ENCODE measurements around the gene TFCP2L1. TPM values are rescaled to one million over a fixed set of nuclear protein-coding genes. Genes with fewer than 3 reads are reported as not detected.
A peak's percentile ranks its signal among the peaks of the same experiment; 100 is the strongest.

Gene TFCP2L1
- total RNA-seq, 1 donor from 2014 or later, result 12.3 TPM

DNA sequence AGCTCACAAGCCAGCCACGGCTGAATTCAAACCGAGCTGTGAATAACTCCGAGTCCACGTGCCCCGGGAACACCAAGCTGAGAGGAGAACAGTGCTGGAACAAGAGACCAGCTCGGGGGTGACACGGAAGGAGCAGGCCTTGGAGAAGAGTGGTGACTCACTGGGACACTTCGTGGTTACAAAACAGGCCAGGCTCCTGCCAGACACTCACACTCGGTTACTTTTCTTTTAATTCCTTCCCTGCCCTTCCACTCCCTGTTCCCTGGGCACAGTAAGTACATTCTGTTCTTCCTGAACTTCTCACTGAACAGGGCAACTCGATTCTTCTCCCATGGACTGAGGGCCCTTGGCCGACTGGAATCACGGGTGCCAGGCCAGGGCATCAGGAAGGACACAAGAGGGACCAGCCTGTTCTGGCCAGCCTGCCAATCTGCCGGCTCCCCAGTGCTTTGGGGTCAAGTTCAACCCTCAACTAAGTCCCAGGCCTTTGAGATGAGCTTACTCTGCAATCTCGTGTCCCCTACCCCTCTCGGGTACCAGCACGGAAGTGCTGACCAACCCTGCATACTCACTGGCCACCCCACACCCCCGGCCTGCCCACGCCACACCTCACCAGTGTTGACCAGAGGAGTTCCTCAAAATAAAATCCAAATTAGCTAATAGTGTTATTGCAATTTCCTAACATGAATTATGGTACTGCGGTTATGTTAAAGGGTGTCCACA, 87.5 kb downstream of the TFCP2L1 start:
- peak; percentile 84 for DNase-seq (ENCODE audit: low read depth)
- no peak overlapping the region for H3K4me3 ChIP-seq (ENCODE audit: low read depth, low read length)

GRCh38 chr2:121196849-121197155, 88.2 kb downstream of the TFCP2L1 start:
- no peak for DNase-seq (ENCODE audit: low read depth)
- H3K4me3 ChIP-seq (ENCODE audit: low read depth, low read length), result no peak overlapping the region
- TF ChIP-seq, protein P1, sequence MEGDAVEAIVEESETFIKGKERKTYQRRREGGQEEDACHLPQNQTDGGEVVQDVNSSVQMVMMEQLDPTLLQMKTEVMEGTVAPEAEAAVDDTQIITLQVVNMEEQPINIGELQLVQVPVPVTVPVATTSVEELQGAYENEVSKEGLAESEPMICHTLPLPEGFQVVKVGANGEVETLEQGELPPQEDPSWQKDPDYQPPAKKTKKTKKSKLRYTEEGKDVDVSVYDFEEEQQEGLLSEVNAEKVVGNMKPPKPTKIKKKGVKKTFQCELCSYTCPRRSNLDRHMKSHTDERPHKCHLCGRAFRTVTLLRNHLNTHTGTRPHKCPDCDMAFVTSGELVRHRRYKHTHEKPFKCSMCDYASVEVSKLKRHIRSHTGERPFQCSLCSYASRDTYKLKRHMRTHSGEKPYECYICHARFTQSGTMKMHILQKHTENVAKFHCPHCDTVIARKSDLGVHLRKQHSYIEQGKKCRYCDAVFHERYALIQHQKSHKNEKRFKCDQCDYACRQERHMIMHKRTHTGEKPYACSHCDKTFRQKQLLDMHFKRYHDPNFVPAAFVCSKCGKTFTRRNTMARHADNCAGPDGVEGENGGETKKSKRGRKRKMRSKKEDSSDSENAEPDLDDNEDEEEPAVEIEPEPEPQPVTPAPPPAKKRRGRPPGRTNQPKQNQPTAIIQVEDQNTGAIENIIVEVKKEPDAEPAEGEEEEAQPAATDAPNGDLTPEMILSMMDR (conservative IDR thresholded peaks at IDR 0.05; ENCODE audit: low read depth, low read length), result no peak

More for the DNA sequence above, 87.5 kb downstream of the TFCP2L1 start:
- TF ChIP-seq, protein P1 (conservative IDR thresholded peaks at IDR 0.05; ENCODE audit: low read depth, low read length), result no peak

DNA sequence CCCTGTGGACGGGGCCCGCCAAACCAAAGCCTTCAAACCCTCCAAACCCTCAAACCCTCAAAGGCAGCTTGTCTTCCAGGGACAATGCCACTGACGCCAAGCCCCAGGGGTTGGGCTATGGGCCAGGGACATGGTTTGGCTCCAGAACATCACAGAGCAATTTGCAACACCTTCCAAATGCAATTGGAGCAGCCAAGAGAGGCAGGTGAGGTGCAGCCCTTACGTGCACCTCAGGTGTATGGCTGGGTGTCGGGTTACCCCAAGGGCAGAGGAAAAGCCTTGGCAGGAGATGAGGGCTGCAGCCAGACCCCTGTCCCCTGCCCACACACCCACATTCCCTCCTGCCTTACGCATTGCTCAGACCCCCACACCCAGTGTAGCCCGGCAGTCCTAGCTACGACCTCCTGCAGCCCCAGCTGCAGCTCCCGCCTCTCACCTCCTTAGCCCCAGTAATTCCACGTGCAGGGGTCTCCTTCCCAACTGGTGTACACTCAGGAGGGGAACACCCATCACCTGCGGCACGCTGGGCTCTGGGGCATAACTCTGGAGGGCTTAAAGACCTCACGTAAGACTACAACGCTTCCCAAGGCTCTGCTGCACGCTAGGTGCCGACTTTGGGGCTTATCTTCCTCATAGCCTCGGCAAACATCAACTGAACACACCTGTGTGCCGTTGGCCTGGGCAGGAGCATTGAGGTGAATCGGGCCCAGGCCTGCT, 88.7 kb downstream of the TFCP2L1 start:
- H3K4me3 ChIP-seq (ENCODE audit: low read depth, low read length), result no peak overlapping the region
- no peak for DNase-seq (ENCODE audit: low read depth)
- TF ChIP-seq, protein P1 (conservative IDR thresholded peaks at IDR 0.05; ENCODE audit: low read depth, low read length), result no peak

GRCh38 chr2:121195036-121195435, 90.0 kb downstream of the TFCP2L1 start:
- no peak for DNase-seq (ENCODE audit: low read depth)
- no peak overlapping the region for H3K4me3 ChIP-seq (ENCODE audit: low read depth, low read length)
- TF ChIP-seq, protein P1 (conservative IDR thresholded peaks at IDR 0.05; ENCODE audit: low read depth, low read length), result no peak

GRCh38 chr2:121194626-121195025, 90.4 kb downstream of the TFCP2L1 start:
- no peak for DNase-seq (ENCODE audit: low read depth)
- TF ChIP-seq, protein P1 (conservative IDR thresholded peaks at IDR 0.05; ENCODE audit: low read depth, low read length), result no peak
- H3K4me3 ChIP-seq (ENCODE audit: low read depth, low read length), result no peak overlapping the region

- no peak overlapping the region for H3K4me3 ChIP-seq (ENCODE audit: low read depth, low read length)
- no peak for DNase-seq (ENCODE audit: low read depth)
- TF ChIP-seq, protein P1 (conservative IDR thresholded peaks at IDR 0.05; ENCODE audit: low read depth, low read length), result no peak
Observed at GRCh38 chr2:121193185-121193584, 91.8 kb downstream of the TFCP2L1 start.
